NCI-H1694 treated with DMSO at 0.1 percent for 48 hours (cell line): ENCODE results near the gene GABBR1.
"Not testable (repeated sequence)": the region's sequence is repeated elsewhere in the genome, so short reads cannot be mapped to it uniquely, and the experiment has no call there.

ENCODE experiments used
- DNase-seq: peaks from one replicate; lab custom pipeline; 2025; lab: John Stamatoyannopoulos, UW

GABBR1 gene

DNA sequence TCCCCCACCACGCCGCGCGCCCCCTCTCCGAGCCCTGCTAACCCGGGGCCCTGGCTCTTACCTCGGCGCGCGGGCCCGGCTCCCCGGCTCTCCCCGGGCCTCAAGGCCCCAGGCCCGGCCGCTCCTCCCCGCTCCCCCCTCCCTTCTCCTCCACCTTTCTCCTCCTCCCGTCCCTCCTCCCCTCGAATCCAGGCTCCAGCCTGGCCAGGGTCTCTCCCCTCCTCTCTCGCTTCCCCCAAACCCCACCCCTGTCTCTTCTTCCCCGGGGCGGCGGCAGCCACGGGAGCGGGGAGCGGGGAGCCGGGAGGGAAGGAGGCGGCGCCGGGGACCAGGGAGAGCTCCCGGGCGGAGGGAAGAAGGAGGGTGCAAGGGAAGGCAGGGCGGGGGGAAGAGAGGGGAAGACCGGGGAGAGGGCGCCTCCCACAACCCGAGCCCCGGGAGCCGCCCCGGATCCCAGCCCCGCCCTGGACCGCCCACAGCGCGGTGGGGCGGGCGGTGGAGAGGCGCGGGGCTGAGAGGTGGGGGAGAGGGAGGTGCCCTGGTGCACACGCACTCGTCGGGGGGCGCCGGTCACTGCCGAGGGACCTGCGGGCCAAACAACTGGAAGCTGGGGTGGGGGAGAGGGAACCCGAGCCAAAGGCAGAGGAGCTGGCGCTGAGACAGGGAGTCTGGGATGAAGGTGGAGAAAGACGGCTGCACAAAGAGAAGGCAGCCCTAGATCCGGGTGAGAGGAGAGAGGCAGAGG is at the start of gene GABBR1:
Gene GABBR1, minus strand, starts transcription at position 395 of the 745 bp plus-strand sequence. CDS start 798 bp downstream, outside the sequence.
- DNase-seq = peak; percentile 48

DNA sequence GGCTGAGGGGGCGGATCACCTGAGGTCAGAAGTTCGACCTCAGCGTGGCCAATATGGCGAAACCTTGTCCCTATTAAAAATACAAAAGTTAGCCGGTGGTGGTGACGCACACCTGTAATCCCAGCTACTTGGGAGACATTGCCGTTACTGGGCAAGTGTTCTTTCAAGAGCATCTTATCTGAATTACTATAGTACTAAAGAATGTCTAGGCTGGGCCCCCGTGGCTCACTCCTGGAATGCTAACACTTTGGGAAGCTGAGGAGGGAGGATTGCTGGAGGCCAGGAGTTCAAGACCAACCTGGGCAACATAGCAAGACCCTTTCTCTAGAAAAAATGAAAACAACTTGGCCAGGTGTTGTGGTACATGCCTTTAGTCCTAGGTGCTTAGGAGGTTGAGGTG is 48.8 kb upstream of the GABBR1 start:
- DNase-seq = no peak

GRCh38 chr6:29680904-29681303 is 47.9 kb upstream of the GABBR1 start, which contains the start of gene ZFP57:
Gene ZFP57, minus strand, starts transcription at chr6:29681152. Its CDS starts 4,149 bp downstream, at chr6:29677003.
- DNase-seq = no peak

DNA sequence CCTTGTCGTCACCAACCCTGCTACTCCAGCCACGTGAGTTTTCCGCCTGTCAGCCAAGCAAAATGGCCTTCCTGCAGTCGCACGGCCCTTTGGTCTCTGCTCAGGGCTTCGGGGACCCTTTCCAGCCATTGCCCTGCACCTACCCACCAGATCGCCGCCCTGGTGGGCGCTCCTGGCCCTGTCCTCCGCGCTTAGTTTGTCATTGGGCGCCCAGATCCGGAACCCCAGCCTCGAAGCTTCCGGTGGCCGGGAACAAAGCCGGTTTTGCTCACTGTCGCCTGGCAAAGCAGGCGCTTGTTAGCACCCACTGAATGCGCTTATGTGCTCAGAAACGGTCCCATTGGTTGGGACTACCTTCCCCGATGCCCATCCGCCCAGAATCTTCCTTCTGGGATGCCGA is 47.4 kb upstream of the GABBR1 start:
- DNase-seq = no peak

DNA sequence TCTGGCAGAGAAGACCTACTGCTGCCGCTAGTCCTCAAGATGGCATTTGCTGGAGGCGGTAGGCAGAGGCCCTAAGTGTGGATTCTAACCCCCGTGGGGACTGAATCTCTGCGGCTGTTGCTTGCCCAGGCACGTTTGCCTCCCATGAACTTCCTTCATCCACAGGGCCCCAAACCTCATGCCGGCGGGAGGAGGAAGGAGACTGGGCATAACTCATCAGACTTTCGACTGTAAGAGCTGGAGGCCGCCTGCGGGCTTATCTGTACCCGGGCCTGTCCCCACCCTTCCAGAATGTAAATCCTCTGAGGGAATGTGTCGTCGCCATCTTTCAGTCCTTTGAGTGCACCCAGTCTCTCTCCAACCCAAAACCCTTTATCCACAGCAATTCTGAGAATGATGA is 47.0 kb upstream of the GABBR1 start:
- no peak for DNase-seq

DNA sequence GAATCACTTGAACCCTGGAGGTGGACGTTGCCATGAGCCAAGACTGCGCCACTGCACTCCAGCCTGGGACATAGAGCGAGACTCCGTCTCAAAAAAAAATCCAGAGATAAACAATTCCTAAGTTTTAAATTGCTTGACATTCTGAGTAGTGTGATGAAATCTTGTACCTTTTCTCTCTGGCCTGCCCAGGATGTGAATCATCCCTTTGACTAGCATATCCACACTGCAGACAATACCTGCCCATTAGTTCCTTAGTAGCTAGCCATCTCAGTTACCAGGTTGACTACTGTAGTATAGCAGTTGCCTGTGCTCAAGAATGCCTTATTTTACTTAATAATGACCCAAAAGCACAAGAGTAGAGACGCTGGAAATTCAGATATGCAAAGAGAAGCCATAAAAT is 45.1 kb upstream of the GABBR1 start:
- DNase-seq = no peak

GRCh38 chr6:29676981-29677601 is 44.1 kb upstream of the GABBR1 start:
- no peak for DNase-seq

DNA sequence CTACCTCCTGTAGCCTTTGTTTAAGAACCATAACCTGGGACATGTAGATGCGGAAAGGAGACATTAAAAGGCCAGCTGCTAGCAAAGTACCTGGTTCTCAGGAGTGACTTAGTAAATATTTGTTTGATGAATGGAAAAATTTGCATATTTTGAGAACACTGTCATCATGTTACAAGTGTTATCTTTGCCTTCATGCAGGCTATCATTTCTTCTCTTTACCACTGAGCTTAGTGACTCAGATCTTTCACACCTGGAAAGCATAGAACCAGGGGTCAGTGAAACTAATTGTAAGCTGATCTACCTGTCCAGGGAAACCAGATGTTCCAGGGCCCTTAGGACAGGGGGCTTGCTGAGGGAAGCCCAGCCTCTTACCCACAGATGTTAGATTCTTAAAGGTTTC is 42.6 kb upstream of the GABBR1 start:
- DNase-seq = no peak

DNA sequence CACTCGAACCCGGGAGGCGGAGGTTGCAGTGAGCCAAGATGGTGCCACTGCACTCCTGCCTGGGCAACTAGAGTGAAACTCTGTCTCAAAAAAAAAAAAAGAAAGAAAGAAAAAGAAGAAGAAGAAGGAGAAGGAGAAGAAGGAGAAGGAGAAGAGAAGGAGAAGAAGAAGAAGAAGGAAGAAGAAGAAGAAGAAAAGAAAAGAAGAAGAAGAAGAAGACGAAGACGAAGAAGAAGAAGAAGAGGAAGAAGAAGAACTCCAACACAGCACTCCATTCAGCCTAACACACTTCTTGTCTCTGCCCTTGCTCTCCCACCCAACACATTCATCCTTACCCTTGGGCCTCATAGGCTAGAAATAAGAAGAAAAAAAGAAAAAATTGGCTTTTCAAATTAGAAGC is 41.0 kb upstream of the GABBR1 start:
- no peak for DNase-seq

GRCh38 chr6:29673161-29673560 is 40.2 kb upstream of the GABBR1 start:
- no peak for DNase-seq

DNA sequence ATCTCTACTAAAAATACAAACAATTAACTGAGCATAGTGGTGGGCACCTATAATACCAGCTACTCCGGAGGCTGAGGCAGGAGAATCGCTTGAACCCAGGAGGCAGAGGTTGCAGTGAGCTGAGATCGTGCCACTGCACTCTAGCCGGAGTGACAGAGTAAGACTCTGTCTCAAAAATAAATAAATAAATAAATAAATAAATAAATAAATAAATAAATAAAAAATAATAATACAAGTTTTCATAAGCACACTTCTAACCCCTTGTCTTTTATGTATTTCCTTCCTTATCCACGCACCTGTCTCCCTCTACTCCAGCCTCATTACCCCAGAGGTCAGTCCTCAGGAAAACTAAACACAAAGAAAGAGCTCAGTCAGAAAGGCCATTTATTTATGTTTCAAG is 39.1 kb upstream of the GABBR1 start:
- DNase-seq = not testable (repeated sequence)

GRCh38 chr6:29671026-29671425 is 38.0 kb upstream of the GABBR1 start:
- no peak for DNase-seq

DNA sequence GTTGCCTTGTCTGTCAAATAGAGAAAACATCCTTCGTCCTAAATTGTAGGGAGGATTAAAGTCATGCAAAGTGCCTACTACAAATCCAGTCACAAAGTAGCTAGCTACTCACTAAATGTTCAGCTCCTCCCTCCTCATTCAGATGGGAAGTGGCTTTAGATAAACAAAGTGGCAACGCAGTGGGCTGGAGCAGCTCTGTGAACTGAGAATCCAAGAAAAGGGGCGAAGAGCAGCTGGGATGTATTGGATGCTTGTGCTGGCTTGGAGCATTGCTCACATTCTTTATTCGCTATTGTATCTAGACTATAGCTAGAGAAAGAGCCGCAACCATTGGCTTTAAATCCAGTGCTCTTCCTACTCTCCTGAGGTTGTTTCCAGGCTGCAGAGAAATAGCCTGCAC is 34.2 kb upstream of the GABBR1 start:
- DNase-seq = no peak

DNA sequence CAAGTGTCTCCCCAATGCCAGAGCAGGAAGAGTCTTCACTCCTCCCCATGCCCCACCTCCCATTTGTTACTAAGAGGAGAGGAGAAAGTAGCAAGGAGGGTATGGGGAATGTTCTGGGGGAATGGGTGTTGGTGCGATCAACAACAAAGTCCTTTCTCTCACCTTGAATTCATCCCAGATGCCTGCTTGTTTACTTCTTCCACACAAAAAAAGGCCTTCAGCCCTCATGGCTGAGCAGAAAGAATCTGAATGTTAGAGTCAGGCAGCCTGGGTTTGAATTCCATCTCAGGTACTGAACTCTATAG is 33.8 kb upstream of the GABBR1 start:
- no peak for DNase-seq

GRCh38 chr6:29665942-29666825 is 33.2 kb upstream of the GABBR1 start:
- DNase-seq = no peak

GRCh38 chr6:29663300-29664042 is 30.5 kb upstream of the GABBR1 start:
- DNase-seq = no peak

- DNase-seq = not testable (repeated sequence)
Measured at GRCh38 chr6:29661502-29662141, 28.6 kb upstream of the GABBR1 start.

- DNase-seq = no peak
Measured at GRCh38 chr6:29661071-29661470, 28.1 kb upstream of the GABBR1 start.

GRCh38 chr6:29656798-29657197 is 23.8 kb upstream of the GABBR1 start, which contains the start of gene MOG:
Gene MOG, plus strand, starts transcription at chr6:29657092. Its CDS starts 118 bp downstream, at chr6:29657210.
- no peak for DNase-seq

DNA sequence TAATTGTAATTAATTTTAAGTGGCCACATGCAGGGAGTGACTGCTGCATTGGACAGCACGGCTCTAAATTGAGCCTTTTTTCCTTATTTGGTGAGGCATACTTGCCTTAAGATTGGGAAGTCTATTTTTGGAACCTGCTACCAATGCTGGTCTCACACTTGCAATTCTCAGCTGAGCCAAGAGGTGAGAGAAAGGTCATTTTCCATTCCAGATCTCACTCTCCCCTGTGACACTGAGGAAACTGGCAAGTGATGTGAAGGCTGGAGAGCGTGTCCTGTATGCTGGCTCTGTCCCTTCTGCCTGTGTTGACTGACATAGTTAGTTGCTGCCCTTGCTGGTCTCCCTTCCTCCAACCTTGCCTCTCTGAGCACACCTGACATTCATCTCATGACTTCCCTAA is 23.2 kb upstream of the GABBR1 start:
- DNase-seq = no peak

GRCh38 chr6:29655658-29656057 is 22.7 kb upstream of the GABBR1 start:
- no peak for DNase-seq
